22Rv1 (cell line): ENCODE data around the gene MELK.

ENCODE experiments used
- CTCF ChIP-seq: fragments of 450-650 bp; IDR thresholded peaks from 2 replicates; pipeline ENCODE4 v1.5.1; 2017; ENCODE audit warnings: mild to moderate bottlenecking
- ZFX ChIP-seq: fragments of 450-650 bp; IDR thresholded peaks from 2 replicates; pipeline ENCODE4 v1.6.1; 2017; ENCODE audit warnings: antibody characterized with exemption, borderline replicate concordance

GRCh38 chr9:36584620-36585460, 12.1 kb downstream of the MELK start:
- TF ChIP-seq CTCF (no peak), ZFX (no peak)
